Right ventricle myocardium superior (tissue), 1 donor: ENCODE data around the gene TCF4. TPM values are rescaled to one million over a fixed set of nuclear protein-coding genes. Genes with fewer than 3 reads are reported as not detected.

ENCODE experiments used
- ATAC-seq: fragments of 200-7000 bp; cut with Tn5 transposase; one replicate; pipeline ENCODE4 v1.9.1; 2020; ENCODE audit warnings: mild to moderate bottlenecking; ENCODE audit not compliant: poor library complexity
- DNase-seq: peaks from one replicate; pipeline ENCODE4 v3.0.0-alpha.2; 2020
- intact Hi-C: fragments of 100-400 bp; cut with DNase I; formaldehyde crosslinking; loops from one replicate; pipeline ENCODE4 v1.11.2; 2022
- total RNA-seq: library from RNA; stranded (reverse); fragmentation: NEBNext Ultra II Directional; extraction: Animal tissue kit (Norgen Biotek cat#: 25700); gene quantifications from one replicate; pipeline ENCODE4 v1.2.1, GENCODE V29; 2021
- donor health status: DM: no; HTN: yes; CAD: no; lungs with severe emphysema.

The TCF4 gene
- total RNA-seq, 1 donor from 2014 or later, result 59.5 TPM

DNA sequence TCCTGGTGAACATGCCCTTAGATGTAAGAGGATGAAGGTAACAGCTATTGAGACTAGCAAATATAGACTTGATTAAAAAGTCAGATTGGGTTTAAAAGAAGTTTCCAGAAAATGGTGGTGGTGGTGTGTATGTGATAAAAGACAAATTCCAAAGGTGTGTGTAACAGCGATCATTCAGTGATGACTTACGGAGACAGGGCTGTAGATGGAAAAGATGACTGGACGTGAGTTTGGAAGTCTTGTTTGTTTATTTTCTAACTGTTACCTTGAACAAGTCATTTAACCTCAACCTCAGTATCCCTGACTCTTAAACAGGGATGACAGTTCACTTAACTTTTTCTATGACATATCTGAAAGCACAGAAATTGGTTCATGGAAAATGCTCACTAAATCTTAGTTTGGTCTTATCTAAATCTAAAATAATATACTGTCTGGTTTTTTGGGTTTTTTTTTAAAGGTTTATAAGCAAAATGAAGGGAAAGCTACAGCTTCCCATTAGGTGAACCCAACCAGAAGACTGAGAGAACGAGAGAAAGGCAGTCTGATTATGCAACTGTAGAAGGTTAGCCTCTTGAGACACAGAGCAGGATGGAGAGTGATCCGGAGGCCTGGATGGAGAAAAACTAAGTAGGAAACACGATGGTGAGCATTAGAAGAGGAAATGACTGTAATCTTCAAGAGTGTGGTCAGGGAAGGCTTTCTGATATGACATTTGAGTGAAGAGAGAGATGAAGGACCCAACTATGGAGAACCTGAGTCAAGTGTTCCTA is 71.9 kb downstream of the TCF4 start:
- DNase-seq (no peak), ATAC-seq (peak; percentile 65)
- intact Hi-C loops, result loop anchor here (10.0 kb wide), 1 partner anchor 69 kb away; the partner anchor contains the start of gene TCF4

DNA sequence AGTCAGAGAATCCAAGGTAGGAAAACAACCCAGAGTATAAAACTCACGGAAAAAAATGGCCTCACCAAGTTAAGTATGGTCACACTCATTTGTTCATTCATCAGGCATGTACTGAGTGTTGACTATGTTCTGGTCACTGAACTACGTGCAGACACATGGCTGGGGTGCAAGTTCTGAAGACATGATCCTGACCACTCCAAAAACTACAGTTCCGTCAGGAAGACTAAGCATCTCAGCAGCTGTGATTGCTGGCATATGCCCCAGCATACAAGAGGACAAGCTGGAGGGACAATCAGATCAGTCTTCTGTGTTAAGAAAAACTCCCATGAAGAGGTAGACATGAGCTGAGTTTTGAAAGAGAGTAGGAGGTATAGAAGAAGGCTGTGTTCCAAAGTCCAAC is 72.8 kb downstream of the TCF4 start:
- intact Hi-C loops, result loop anchor here (10.0 kb wide), 1 partner anchor 70 kb away; the partner anchor contains the start of gene TCF4
- peak; percentile 44 for DNase-seq
- peak; percentile 54 for ATAC-seq

DNA sequence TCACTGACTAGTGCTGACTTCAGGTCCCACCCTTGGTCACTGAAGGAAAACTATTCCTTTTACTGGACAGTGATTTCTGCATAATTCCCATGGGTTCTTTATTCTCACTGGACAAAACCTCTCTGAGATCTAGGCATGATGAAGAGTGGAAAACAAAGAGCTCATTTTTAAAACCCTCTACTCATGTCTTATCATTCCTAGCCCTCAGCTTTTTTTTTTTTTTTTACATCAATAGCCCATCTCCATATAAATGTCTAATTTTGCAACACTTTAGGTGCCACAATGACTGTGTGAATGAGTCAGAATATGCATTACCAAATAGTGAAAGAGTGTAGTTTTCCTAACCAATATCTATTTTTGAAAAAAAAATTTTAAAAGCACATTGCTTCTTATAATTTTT is 74.8 kb downstream of the TCF4 start:
- DNase-seq (no peak), ATAC-seq (no peak)
- intact Hi-C loops, result loop anchor here (10.0 kb wide), 1 partner anchor 72 kb away; the partner anchor contains the start of gene TCF4

DNA sequence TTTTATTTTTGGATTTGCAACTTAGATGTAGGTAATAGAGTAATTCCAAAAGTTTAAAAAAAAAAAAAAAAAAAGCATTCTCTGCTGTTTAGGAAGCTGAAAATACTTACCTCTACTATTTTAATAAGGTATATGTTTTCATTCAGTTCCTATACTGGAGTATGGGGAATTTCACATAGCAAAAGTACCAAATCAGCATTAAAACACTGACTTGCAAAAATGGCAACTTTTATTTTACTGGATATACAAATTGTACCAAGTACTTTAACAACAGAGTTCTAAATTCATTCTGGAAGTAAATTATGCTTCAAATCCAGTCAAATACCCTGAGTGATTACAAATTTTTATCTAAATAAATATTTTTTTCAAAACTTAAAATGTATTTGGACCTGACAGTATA is 76.7 kb downstream of the TCF4 start:
- intact Hi-C loops, result loop anchor here (10.0 kb wide), 1 partner anchor 74 kb away; the partner anchor contains the start of gene TCF4
- DNase-seq (no peak), ATAC-seq (no peak)

DNA sequence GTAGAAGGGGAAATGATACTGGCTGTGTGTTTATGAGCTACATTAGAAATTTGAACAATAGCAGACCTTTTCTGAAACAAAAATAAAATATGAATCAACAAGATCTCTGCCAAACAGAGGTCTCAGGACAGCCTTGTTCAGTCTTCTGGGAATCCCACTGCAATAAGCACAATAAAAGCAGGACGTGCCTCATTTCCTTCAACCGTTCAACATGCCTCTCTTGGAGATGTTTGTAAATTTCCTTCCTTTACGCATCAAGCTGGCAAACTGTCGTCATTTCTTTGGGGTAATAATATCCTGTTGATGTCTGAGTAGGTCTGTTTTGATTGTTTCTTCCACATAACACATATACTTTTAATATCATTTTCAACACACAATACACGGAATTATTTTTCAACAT is 77.2 kb downstream of the TCF4 start:
- peak; percentile 76 for ATAC-seq
- no peak for DNase-seq
- intact Hi-C loops, result loop anchor here (10.0 kb wide), 1 partner anchor 74 kb away; the partner anchor contains the start of gene TCF4

DNA sequence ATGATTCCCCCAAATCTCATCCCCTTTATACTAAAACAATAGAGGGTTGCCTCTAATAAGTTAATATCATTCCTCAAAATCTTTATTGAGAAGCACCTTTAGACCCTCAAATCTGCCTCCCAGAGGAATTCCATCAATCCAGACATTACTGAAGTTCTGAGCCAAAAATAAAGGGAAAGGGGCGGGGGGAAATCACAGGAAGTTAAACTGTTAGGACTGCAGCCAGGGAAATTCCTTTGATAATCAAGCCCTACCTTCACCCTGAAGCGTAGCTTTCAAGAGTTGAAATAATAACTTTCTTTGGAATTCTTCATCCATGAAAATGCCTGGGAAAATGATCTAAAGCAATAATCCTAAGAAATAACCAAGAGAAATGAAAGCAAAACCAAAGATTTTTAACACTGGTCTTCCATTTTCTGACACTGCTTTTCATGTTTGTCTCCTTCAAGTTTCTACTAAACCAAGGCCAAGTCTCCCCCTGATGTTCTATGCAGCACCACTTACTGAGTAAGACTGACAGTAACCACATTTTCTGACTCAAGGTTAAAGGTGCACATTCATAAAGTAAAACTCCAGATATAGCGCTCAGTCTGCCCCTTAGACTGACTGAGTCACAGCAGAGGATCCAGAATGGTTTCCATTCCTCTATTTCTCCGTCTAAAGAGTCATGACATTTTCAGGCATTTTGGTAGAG is 78.2 kb downstream of the TCF4 start:
- intact Hi-C loops, result loop anchor here (10.0 kb wide), 1 partner anchor 75 kb away; the partner anchor contains the start of gene TCF4

DNA sequence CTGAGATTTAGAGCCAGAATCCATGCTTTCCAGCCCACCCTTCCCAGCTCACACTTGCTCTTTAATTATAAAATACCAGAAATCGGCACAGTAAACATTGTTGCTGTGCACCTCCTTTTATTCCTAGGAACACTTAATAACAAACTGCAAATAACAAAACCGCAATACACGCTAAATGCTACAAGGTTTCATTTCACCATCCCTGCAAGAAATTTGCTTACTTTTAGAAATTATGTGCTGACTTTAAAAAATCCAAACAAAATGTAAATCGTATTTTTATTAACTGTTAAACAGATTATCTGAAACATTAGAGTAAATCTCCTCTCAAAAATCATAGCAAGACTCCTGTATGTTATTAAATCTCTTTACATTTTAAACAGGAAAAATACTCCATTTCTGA is 79.3 kb downstream of the TCF4 start:
- intact Hi-C loops, result no loop called here
- DNase-seq, result no peak
- ATAC-seq, result no peak

More for the DNA sequence above, 78.2 kb downstream of the TCF4 start:
- peak; percentile 35 for ATAC-seq
- no peak for DNase-seq

DNA sequence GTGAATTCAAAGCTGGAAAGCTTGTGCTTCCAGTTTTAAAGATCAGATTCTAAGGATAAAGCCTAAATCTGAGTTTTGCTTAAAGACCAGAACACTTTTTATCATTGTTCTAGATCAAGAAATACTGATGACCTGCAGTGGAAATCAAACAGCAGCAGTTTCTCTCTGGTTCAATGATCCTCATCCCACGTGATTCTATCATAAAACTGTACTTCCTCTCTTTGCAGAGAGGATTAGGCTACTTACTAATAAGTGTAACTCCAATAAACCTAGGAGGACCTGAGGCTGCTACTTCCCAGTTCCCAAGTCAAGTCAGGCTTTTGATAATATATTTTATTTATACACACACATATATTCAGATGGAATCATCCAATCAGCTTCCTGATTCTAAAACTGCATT is 81.9 kb downstream of the TCF4 start:
- DNase-seq (no peak), ATAC-seq (no peak)
- intact Hi-C loops, result no loop called here

DNA sequence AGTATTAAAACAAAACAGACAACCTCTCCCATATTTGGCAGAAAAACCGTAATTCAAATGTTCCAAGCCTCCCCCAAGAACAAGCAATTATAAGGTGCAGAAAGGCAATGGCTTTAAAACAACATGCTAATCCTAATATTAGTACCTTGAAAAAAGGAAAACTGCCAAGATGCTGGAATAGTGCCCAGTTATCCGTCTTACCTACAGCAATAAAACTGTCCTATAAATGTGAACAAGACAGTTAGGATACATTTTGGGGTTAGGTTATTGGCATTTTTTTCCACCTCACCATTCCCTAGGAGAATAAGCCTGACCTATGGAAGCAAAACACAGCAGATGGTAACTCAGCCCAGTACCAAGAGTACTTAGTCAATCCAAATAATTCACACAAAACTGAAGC is 83.2 kb downstream of the TCF4 start:
- intact Hi-C loops, result no loop called here

DNA sequence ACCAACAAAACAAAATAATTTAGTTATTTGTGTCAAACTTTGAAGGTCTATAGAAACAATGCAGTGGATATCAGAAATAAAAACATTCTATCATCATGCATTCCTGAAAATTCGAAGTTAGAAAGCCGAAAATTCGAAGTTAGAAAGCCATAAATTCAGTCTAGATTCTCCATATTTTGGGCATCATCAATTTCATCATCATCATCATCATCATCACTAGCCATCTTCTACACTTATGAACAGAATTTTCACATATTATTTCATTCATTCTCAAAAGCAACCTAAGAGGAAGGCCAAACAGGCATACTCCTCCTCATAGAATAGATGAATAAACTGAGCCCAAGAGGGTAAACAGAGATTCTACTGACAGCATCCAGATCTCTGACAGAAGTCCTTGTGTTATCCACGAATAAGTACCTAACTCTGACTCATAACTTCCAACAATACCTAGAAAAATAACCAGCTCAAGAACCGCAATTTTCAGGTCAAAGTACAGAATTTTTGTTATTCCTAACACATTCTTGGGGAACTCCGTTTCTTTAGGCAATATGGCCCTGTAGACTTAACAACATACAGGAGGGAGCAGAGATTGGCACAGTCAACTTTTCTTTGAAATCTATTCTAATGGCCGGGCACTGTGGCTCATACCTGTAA is 84.7 kb downstream of the TCF4 start:
- intact Hi-C loops, result no loop called here
- ATAC-seq (no peak), DNase-seq (no peak)

More for the DNA sequence above, 83.2 kb downstream of the TCF4 start:
- ATAC-seq (no peak), DNase-seq (no peak)

DNA sequence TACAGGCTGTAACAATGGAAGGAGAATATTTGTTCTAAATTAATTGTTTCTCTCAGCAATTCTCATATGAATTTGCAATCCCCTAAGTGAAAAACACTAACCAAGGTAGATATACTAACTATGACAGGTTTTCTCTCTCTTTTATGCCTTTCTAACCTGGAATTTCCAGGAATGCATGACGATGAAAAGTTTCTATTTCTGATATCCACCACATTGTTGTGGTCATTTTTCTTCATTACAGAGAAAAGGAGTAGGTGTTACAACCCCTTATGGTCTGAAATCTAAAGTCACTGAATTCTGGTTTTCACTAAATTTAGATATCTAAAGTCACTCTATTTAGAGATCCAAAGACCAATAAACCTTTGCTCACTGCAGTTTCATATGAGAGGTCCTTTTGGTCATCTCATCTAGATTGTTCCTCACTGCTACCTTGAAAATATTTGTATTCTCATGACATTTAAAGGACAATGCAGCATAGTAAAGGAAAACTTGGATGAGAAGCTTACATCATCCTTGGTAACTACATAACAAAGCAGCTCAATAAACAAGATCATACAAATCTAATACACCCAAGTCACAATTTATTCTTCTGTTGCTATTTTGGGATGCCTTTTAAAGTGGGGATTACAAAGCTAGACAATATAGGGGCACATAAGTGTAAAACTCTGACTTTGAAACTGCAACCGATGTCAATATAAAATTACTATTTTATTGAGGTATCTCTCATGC is 85.8 kb downstream of the TCF4 start:
- DNase-seq (no peak), ATAC-seq (no peak)
- intact Hi-C loops, result no loop called here

DNA sequence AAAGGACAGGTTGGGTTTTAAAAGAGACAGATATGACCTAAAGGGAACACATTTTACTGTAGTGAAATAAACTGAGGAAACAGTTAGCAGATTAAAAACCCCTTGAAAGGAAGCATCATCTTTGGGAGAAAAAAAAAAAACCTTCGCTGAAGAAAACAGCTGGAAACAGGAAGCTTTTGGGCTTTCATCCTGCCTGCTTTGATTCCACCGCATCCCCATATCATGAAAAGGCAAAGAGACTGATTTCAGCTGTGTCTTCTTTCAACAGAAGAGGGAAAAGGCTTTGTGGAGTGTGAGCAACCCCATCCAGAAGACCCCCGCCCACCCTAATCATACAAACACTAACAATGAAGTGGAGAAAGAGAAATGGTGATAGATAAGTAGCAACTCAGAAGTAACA is 86.4 kb downstream of the TCF4 start:
- intact Hi-C loops, result no loop called here
- DNase-seq (no peak), ATAC-seq (no peak)

DNA sequence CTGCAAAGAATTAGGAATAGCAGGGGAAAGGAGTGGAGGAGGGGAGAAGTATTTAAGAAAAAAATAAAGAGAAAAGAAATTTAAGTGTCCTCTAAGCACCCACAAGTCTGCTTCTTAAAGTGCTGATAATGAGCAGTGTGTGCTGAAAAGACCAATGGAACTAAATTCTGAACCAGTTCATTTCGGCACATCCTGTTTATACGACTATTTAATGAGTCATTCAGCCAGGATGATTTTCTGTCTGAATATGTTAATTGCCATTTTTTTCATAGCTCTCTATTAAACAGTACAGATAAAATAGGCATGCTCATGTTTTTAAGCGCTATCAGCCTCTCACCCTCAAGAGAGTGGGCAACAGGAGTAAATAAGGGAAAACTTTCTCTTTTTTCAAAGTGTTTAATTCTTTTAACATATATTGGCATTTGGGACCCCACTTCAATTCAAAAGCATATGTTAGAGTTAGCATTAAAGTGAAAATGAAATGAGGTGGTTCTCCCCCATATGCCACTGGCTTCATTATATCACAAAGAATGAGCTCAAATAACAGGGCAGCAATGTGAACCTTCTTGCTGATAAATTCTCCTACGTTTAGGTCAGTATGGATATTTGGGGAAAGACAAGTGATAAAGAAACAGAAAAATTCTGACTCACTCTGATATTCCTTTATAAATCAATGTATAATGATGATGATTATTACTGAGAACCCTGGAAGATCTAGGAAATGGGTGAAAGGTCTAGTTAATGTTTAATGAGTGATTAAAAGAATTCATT is 87.5 kb downstream of the TCF4 start:
- DNase-seq, result no peak
- intact Hi-C loops, result no loop called here
- ATAC-seq, result peak; percentile 59

DNA sequence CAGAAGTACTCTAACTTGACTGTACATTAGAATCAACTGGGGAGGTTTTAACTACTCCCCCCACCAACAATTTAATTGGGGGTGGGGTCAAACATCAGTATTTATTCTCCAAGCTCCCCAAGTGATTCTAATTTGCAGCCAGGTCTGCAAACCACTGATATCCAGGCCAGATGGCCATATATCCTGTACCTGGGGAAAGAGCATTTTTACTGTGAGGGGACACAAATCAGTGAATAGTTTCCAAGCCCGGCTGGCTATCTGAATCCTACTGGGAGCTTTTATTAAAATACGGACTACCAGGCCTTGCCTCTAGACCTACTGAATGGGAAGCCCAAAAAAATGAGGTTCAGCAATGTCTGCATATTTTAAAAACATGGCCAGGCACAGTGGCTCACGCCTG is 88.5 kb downstream of the TCF4 start:
- ATAC-seq, result no peak
- no peak for DNase-seq
- intact Hi-C loops, result no loop called here

DNA sequence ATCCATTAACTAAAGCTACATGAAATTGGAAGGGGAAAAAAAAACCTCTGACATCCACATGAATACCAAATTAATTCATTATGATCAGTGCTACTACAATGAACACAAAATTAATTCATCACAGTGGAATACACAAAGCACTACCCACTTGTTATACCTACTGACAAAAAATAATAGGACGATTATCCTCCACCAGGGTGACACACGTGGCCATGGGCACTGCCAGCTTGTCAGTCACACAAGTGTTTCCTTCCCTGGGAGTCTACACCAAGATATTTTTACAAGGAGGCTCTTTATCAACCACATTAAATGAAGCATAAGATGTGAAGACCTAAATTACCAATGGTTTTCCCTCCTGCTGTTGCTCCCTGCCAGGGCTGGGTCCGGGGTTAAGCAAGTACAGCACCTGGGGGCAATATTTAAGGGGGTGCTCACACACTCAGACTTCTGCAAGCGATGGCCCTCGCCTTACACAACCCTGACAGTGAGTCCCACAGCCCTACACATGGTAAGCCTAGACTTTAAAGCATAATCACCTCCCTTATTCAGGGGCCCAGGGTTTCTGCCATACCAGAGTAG is 90.1 kb downstream of the TCF4 start:
- no peak for ATAC-seq
- intact Hi-C loops, result no loop called here
- DNase-seq, result no peak

DNA sequence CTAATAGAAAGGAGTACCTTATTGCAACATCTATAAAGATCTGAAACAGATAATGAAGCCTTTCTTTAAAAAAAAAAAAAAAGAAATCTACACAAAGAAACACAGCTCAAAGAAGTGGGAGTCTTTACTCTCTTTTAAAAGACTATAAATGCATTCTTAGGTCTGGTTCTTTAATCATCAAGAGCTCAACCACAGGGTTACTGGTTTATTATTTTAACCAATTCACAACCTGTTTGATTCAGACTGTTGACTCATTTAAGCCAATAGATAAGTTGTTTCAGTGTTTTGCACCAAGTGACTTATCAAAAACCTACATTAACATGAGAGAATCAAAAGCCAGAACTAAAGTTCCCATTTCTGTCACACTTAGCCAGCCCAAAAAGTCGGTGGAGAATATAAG is 93.1 kb downstream of the TCF4 start:
- ATAC-seq, result no peak
- intact Hi-C loops, result no loop called here
- DNase-seq, result no peak

DNA sequence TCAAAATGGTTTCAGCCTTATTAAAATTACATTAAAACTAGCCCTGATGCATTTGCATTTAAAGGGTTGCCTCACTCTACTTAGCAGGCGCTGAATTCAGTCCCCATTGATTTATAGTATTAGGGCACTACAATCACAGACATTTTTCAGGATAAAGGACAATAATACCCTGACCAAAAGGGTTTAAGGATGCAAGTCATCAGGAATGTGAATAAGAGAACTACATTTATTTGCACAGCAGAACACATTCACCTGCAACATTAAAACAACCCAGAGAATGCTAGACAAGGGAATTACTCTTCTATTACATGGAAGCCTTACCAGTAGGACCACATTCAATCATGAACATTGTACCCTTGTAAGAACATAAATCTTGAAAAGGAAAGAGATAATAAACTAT is 93.6 kb downstream of the TCF4 start:
- ATAC-seq (no peak), DNase-seq (no peak)
- intact Hi-C loops, result no loop called here

DNA sequence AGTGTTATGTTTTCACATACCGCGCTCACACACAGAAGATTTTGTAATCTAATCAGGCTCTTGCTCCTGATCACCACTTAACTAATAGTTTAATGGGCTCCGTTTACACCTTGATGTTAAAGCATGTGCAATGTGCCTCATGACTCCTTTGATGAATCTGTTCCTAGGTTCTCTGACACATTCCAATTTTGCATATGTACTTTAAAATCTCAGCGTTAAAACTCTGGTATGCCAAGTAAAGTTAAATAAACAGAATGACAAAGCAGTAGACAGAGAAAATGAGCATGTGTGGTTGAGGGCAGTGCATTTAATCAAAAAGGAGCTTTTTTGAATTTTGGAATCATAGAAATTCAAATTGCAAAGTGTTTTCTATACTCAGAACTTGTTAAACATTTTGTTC is 96.4 kb downstream of the TCF4 start:
- no peak for DNase-seq
- no peak for ATAC-seq
- intact Hi-C loops, result no loop called here
